Neuron (in vitro differentiated cells): ENCODE results near the gene MASP1.

ENCODE experiments used
- H2AFZ ChIP-seq: one replicate; pipeline ENCODE4 v1.6.1; 2013; ENCODE audit warnings: low read depth, mild to moderate bottlenecking, inconsistent platforms, low read length, moderate library complexity
- H3K27me3 ChIP-seq: one replicate; pipeline ENCODE4 v1.6.1; 2013; ENCODE audit warnings: low read length; ENCODE audit not compliant: insufficient read depth
- H3K36me3 ChIP-seq: one replicate; pipeline ENCODE4 v1.6.1; 2013; ENCODE audit warnings: low read length; ENCODE audit not compliant: insufficient read depth
- H3K4me1 ChIP-seq: one replicate; pipeline ENCODE4 v1.6.1; 2013; ENCODE audit warnings: low read length; ENCODE audit not compliant: insufficient read depth
- H3K4me3 ChIP-seq: 2 replicates; pipeline ENCODE4 v1.5.1; 2013; ENCODE audit warnings: mild to moderate bottlenecking, low read length, moderate library complexity
- H3K9me3 ChIP-seq: one replicate; pipeline ENCODE4 v1.6.1; 2013; ENCODE audit warnings: low read length

The MASP1 gene

GRCh38 chr3:187223799-187224198, 67.7 kb downstream of the MASP1 start:
- no peaks in the 10 kb centered on the region for H3K9me3 ChIP-seq
- no peaks in the 10 kb centered on the region for H3K27me3 ChIP-seq

DNA sequence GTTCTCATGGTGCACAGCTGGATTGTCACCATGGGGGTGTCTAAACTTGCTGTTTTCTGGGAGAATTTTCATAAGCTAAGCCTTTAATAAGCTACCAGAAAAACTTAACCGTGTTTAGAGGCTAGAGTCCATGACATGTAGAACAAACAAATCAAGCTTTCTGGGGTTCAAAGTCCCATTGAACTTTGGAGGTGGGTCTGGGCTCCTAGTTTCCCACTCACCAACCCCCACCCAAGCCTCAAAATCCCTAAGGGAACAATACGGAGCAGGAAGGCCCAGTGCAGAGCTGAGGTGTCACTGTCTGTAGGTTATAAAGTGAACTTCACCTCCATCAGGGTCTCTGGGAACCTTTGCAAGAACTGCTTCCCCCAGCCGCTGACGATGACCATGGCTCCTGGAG, 68.7 kb downstream of the MASP1 start:
- Histone ChIP-seq H3K27me3 (no peaks in the 10 kb centered on the region), H3K9me3 (no peaks in the 10 kb centered on the region), H2AFZ (no peak overlapping the region), H3K4me3 (no peak overlapping the region), H3K36me3 (no peaks in the 10 kb centered on the region), H3K4me1 (no peaks in the 10 kb centered on the region)

More at GRCh38 chr3:187223799-187224198, 67.7 kb downstream of the MASP1 start:
- Histone ChIP-seq H3K36me3 (no peaks in the 10 kb centered on the region), H2AFZ (no peak overlapping the region), H3K4me1 (no peaks in the 10 kb centered on the region), H3K4me3 (no peak overlapping the region)

DNA sequence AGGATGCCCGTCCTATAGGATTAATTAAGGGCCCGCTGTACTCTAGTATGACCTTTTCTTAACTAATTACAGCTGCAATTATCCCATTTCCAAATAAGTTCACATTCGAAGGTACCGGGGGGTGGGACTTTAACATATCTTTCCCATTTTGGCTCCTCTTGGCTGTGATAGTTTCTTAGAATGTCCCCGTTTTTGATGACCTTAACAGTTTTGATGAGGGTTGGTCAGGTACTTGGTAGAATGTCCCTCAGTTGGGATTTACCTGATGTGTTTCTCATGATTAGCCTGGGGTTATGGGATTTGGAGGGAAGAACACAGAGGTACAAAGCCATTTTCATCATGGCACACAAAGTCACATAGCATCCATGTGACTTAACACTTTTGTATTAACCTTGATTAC, 76.1 kb downstream of the MASP1 start:
- peaks cover 2% of the 10 kb centered on the region for H3K27me3 ChIP-seq

DNA sequence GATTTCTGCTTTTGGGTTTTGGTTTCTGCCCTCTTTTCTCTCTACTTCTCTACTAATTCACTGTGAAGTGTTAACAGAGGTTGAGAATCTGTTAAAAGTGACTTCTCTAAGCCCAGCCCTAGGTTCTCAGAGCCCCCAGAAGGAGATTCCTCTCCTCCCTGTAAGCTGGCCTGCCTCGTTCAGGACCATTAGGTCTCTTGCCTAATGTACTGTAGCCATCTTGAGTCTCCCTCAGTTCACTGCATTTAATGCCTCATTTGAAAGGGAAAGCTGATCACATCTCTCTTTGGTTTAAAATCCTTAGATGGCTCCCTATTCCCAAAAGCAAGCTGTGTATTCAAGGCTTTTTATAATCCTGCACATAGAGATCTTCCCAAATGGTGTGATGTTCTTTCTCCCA, 77.9 kb downstream of the MASP1 start:
- H3K36me3 ChIP-seq = no peaks in the 10 kb centered on the region

More for the DNA sequence above, 76.1 kb downstream of the MASP1 start:
- H3K4me3 ChIP-seq = no peak overlapping the region
- H3K4me1 ChIP-seq = no peaks in the 10 kb centered on the region
- no peaks in the 10 kb centered on the region for H3K9me3 ChIP-seq
- H3K36me3 ChIP-seq = no peaks in the 10 kb centered on the region
- H2AFZ ChIP-seq = no peak overlapping the region

GRCh38 chr3:187212705-187213104, 78.8 kb downstream of the MASP1 start:
- peaks cover 5% of the 10 kb centered on the region for H3K27me3 ChIP-seq
- no peak overlapping the region for H2AFZ ChIP-seq
- no peaks in the 10 kb centered on the region for H3K9me3 ChIP-seq
- no peaks in the 10 kb centered on the region for H3K36me3 ChIP-seq
- no peaks in the 10 kb centered on the region for H3K4me1 ChIP-seq
- no peak overlapping the region for H3K4me3 ChIP-seq

More for the DNA sequence above, 77.9 kb downstream of the MASP1 start:
- H2AFZ ChIP-seq = no peak overlapping the region
- H3K27me3 ChIP-seq = peaks cover 5% of the 10 kb centered on the region
- no peaks in the 10 kb centered on the region for H3K4me1 ChIP-seq
- no peak overlapping the region for H3K4me3 ChIP-seq
- H3K9me3 ChIP-seq = no peaks in the 10 kb centered on the region

GRCh38 chr3:187212196-187212545, 79.4 kb downstream of the MASP1 start:
- Histone ChIP-seq H3K9me3 (no peaks in the 10 kb centered on the region), H3K4me3 (no peak overlapping the region), H3K4me1 (no peaks in the 10 kb centered on the region), H2AFZ (no peak overlapping the region), H3K27me3 (peaks cover 5% of the 10 kb centered on the region), H3K36me3 (no peaks in the 10 kb centered on the region)

DNA sequence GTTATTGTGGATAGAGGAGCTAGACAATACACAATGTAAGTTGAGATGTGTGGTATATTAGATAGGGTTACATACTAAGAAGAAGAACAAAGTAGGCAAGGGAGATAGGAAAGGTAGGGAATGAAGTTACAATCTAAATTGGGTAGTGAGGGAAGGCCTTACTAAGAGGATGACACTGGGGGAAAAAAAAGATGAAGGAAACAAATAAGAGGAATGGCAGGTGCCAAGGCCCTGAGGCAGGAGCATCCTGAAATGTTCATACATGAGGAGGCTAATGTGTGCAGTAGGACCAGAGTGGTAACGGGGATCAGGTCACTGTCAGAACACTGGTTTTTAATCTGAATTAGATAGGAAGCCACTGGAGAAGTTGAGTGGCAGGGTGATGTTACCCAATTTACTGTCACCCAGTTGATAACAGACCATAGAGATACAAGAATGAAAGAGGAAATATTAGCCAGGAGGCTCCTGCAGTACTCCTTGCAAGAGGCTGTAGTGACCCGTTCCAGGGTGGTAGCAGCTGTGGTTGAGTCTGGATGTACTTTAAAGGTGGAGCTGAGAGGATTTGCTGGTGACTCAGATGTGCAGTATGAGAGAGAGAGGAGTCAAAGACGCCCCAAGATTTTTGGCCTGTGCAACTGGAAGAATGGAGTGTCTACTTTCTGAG, 79.9 kb downstream of the MASP1 start:
- Histone ChIP-seq H2AFZ (no peak overlapping the region), H3K9me3 (no peaks in the 10 kb centered on the region), H3K4me1 (no peaks in the 10 kb centered on the region), H3K36me3 (no peaks in the 10 kb centered on the region), H3K4me3 (no peak overlapping the region), H3K27me3 (peaks cover 5% of the 10 kb centered on the region)

- no peaks in the 10 kb centered on the region for H3K9me3 ChIP-seq
- no peak overlapping the region for H3K4me3 ChIP-seq
- H3K4me1 ChIP-seq = no peaks in the 10 kb centered on the region
- H2AFZ ChIP-seq = no peak overlapping the region
- H3K27me3 ChIP-seq = peaks cover 5% of the 10 kb centered on the region
- H3K36me3 ChIP-seq = no peaks in the 10 kb centered on the region
Measured at GRCh38 chr3:187210545-187211327, 80.8 kb downstream of the MASP1 start.

GRCh38 chr3:187210091-187210490, 81.4 kb downstream of the MASP1 start:
- H3K36me3 ChIP-seq = no peaks in the 10 kb centered on the region
- peaks cover 5% of the 10 kb centered on the region for H3K27me3 ChIP-seq
- H3K4me1 ChIP-seq = no peaks in the 10 kb centered on the region
- H3K4me3 ChIP-seq = no peak overlapping the region
- no peaks in the 10 kb centered on the region for H3K9me3 ChIP-seq
- H2AFZ ChIP-seq = no peak overlapping the region

DNA sequence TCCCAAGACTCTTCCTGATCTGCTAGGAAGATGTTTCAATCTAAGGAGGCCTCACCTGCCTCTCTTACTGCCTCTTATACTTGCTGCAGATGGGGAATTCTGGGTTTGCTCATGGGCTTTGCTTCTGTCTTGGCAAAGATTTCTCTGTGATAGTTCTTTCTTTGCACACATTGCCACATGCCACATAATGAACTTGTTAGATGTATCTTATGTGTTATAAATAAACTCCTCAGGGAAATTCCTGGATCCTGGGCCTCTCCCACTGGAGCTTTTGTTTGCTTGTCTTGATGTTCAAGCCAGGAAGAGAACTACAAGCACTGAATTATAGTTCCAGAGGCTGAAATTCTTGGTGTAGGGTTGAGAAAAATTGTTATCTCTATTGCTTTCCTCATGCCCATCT, 82.0 kb downstream of the MASP1 start:
- Histone ChIP-seq H3K4me3 (no peak overlapping the region), H3K9me3 (no peaks in the 10 kb centered on the region), H3K36me3 (no peaks in the 10 kb centered on the region), H2AFZ (no peak overlapping the region), H3K4me1 (no peaks in the 10 kb centered on the region), H3K27me3 (peaks cover 5% of the 10 kb centered on the region)

DNA sequence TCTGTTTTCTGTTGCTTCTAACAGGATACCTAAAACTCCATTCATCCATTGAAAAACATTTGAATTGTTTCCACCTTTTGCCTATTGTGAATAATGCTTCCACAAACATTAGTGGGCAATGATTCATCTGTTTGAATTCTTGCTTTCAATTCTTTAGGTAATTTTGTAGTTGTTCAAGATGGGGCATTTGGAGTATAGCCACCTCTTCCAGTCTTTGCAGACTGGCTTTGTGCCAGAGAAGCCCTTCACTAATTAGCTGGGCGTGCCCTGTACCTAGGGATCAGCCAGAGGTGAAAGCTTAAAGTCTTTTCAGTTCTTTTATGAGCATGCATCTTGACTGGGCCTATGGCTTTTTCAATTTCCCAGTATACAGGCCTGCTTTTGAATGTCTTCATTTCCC, 83.4 kb downstream of the MASP1 start:
- Histone ChIP-seq H3K9me3 (no peaks in the 10 kb centered on the region), H3K4me3 (no peak overlapping the region), H3K27me3 (peaks cover 5% of the 10 kb centered on the region), H2AFZ (no peak overlapping the region), H3K4me1 (no peaks in the 10 kb centered on the region), H3K36me3 (no peaks in the 10 kb centered on the region)

- H2AFZ ChIP-seq = no peak overlapping the region
- no peaks in the 10 kb centered on the region for H3K9me3 ChIP-seq
- no peak overlapping the region for H3K4me3 ChIP-seq
- no peaks in the 10 kb centered on the region for H3K4me1 ChIP-seq
- peaks cover 5% of the 10 kb centered on the region for H3K27me3 ChIP-seq
- no peaks in the 10 kb centered on the region for H3K36me3 ChIP-seq
Measured at GRCh38 chr3:187207624-187208023, 83.9 kb downstream of the MASP1 start.

DNA sequence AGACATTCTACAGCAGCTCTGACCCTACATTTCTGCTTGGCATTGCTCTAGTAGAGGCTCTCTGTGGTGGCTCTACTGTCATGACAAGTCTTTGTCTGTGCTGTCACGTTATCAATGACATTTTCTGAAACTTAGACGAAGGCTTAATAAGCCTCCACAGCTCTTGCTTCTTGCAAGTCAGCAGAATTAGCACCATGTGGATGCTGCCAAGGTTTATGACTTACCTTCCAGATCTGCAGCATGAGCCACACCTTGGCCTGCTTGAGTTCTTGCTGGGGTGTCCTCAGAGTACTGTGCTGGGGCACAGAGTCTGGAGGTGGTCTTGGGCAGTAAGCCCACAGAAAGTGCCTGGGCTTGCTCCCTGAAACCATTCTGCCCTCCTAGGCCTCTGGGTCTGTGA, 84.5 kb downstream of the MASP1 start:
- Histone ChIP-seq H3K27me3 (peaks cover 5% of the 10 kb centered on the region), H3K4me1 (no peaks in the 10 kb centered on the region), H2AFZ (no peak overlapping the region), H3K4me3 (no peak overlapping the region), H3K36me3 (no peaks in the 10 kb centered on the region), H3K9me3 (no peaks in the 10 kb centered on the region)
